ENCODE results near the gene ARL4C.

ARL4C gene

GRCh38 chr2:234497594-234498235 lies 834 bp upstream of the ARL4C start:
- DNase-seq = no peak

- DNase-seq = peak; percentile 60 to 75 (median 70)
Measured at GRCh38 chr2:234496055-234496834, 636 bp downstream of the ARL4C start.

- peak; percentile 19 to 50 (median 32) for DNase-seq
Measured at GRCh38 chr2:234495251-234496054, 1.4 kb downstream of the ARL4C start.

- DNase-seq = peak; percentile 34 to 64 (median 46)
Measured at GRCh38 chr2:234494361-234495250, 2.3 kb downstream of the ARL4C start.

GRCh38 chr2:234493796-234494195 lies 3.1 kb downstream of the ARL4C start:
- DNase-seq = peak in 3 of 4 experiments; percentile 21 to 42 (median 23)

GRCh38 chr2:234492717-234493485 lies 4.0 kb downstream of the ARL4C start:
- DNase-seq = peak; percentile 19 to 62 (median 51)

- peak in 2 of 4 experiments; percentile 14 to 31 for DNase-seq
Measured at GRCh38 chr2:234491897-234492296, 5.0 kb downstream of the ARL4C start.

GRCh38 chr2:234491281-234491680 lies 5.6 kb downstream of the ARL4C start:
- peak in 2 of 4 experiments; percentile 35 to 46 for DNase-seq

- DNase-seq = peak; percentile 50 to 73 (median 60)
Measured at GRCh38 chr2:234490271-234491091, 6.4 kb downstream of the ARL4C start.

- DNase-seq = no peak
Measured at GRCh38 chr2:234488913-234489451, 7.9 kb downstream of the ARL4C start.

GRCh38 chr2:234488486-234488885 lies 8.4 kb downstream of the ARL4C start:
- DNase-seq = no peak

GRCh38 chr2:234487356-234487755 lies 9.5 kb downstream of the ARL4C start:
- peak in 3 of 4 experiments; percentile 43 to 59 (median 56) for DNase-seq

GRCh38 chr2:234483568-234484251 lies 13.2 kb downstream of the ARL4C start:
- DNase-seq = peak; percentile 81 to 92 (median 86)

- DNase-seq = no peak
Measured at GRCh38 chr2:234481301-234481700, 15.6 kb downstream of the ARL4C start.

GRCh38 chr2:234480337-234480736 lies 16.5 kb downstream of the ARL4C start:
- DNase-seq = no peak

- DNase-seq = no peak
Measured at GRCh38 chr2:234479465-234479864, 17.4 kb downstream of the ARL4C start.

GRCh38 chr2:234478121-234478858 lies 18.6 kb downstream of the ARL4C start:
- DNase-seq = peak in 3 of 4 experiments; percentile 47 to 74 (median 57)

GRCh38 chr2:234476766-234477165 lies 20.1 kb downstream of the ARL4C start:
- DNase-seq = no peak

GRCh38 chr2:234474654-234475053 lies 22.2 kb downstream of the ARL4C start:
- no peak for DNase-seq
